CD4-positive, alpha-beta T cell treated with Interleukin-2 at 100 ng/mL for 4 hours (primary cell): ENCODE results near the gene BCAP31.
A peak's percentile ranks its signal among the peaks of the same experiment; 100 is the strongest.
"Not testable (repeated sequence)": the region's sequence is repeated elsewhere in the genome, so short reads cannot be mapped to it uniquely, and the experiment has no call there.

ENCODE experiments used
- DNase-seq: peaks from one replicate; pipeline ENCODE4 v3.0.0-alpha.2; 2020; ENCODE audit warnings: low spot score

Gene BCAP31

DNA sequence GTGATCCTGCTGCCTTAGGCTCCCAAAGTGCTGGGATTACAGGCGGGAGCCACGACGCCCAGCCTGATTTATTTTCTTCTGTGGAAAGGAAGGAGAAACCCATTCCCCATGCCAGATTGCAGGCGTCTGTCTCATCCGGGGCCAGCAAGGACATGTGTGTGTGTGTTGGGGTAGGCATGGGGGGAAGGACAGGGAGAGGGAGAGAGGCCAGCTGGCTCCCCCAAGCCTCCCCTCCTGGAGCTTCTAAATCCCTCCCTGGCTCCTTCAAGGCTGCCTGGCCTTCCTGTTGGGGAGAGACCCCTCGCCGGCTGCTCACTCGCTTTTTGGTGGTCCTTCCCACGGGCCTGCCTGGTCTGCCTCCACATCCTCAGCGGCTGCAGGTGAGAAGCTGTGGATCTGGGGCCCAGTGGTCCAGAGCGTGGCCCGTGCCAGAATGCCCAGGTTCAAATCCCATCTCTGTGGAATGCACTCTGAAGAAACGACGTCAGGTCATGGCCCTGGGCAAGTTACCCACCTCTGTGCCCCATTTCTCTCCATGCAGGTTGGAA lies 38.5 kb upstream of the BCAP31 start:
- no peak for DNase-seq

DNA sequence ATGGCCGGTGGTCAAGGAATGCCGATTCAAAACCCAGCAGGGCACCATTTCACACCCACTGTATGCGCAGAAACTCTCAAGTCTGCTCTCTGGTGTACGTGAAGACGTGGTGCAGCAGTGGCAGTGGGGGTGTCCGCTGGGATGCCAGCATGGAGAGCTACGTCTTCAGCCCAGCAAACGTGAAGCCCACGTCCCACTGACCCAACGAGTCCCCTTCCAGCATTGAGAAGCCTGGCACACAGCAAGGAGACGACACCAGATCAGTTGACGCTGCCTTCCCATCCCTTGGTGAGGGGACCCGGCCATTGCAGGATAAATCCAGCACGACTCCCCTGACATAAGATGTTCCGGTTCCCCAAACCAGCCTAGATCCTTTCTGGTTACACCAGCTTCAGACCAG lies 37.7 kb upstream of the BCAP31 start:
- no peak for DNase-seq

DNA sequence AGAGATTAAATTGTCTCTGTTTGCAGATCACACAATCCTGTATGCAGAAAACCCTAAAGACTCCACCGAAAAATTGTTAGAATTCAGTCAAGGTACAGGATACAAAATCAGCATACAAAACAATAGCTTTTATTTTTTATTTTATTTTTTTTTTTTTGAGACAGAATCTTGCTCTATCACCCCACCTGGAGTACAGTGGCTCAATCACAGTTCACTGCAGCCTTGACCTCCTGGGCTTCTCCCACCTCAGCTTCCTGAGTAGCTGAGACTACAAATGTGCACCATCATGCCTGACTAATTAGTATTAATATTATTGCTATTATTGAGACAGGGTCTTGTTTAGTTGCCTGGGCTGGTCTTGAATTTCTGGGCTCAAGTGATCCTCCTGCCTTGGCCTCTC lies 30.9 kb upstream of the BCAP31 start:
- DNase-seq, result no peak

DNA sequence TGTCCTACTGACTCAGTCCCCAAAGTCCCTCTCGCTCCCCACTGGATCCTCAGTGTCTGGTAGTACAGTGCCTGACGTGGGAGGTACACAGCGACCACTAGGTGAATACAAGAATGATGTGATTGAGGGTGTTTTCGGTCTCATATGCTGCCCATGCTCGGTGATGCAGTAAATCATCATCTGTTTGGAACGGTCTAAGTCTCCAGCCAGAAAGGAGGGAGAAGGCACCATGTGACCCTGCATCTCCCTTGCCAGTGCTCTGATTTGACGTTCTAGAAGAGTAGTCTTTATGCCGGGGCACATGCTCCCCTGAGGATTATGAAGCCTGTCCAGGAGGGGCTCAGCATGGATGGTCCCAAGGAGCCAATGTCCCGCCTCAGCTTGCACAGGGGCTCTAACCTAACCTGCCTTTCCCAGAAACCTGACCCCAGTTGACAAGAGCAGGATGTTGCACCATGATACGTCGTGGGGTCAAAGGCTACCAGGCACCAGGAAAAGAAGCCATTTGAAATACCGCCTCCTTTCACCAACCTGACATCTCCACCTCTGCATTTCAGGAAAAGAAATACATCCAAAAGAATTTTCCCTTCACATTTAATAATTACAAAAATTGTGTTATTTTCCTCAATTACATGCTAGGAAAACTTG lies 26.1 kb upstream of the BCAP31 start:
- no peak for DNase-seq

DNA sequence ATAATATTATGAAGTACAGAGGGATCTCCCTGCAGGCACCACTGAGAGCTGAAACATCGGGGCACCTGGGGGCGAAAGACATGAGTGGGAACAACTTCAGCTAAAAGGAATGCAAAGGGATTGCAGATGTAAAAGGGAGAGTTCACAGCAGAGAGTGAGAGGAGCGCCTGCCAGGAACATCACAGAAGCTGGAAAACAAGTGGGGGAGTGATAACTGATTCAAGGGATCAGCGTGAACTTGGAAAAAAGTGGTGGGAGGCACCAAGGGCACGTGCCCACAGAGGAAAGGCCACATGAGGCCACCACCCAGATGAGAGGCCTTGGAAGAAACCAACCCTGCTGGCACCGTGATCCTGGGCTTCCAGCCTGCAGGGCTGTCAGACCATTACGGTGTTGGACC lies 24.8 kb upstream of the BCAP31 start:
- DNase-seq, result not testable (repeated sequence)

DNA sequence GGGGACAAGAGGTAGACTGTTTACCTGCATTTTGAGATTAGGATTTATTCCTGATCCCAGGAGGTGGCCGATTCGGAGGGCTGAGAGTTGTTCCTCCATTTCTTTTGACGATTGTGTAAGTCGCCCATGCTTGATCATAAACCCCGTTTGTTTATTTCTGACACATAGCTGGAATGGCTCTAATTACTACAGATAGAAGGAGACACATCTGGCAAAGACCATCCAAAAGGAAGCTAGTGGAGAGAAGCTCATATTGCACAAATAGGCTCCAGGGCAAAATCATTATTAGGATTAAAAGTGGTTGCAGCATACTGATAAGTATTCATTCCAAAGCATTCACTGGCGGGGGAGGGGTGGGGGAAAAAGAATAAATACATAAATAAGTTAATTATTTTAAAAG lies 22.8 kb upstream of the BCAP31 start:
- DNase-seq, result not testable (repeated sequence)

DNA sequence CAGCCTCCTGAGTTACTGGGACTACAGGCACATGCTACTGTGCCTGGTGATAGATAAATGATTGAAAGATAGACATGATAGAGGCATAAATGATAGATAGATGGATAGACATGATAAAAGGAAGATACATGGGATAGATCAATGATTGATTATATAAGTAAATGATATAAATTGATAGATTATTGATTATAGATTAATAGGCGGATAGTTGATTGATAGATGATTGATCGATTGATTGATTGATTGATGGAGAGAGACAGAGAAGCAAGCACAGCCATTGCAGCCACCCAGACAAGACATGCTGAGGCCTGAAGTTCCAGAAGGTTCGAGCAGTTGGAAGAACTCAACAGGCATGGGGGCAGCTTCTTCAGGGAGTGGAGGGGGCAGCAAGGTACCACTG lies 22.2 kb upstream of the BCAP31 start:
- DNase-seq, result no peak

DNA sequence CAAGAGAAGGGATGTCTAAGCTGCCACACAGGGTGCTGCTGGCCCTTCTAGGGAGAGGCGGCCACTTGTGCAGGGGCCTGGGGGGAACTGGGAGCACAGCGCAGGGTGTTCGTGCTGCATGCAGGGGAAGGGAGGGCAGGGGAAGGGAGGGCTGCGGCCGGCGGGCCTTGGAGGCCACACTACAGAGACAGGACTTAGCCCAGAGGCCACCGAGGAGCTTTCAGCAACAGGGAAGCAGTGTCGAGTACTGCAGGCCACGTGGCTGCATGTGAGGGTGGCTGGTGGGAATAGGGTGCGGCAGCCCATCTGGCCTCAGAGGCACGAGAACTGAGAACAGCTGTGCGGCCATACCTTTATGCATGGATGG lies 20.9 kb upstream of the BCAP31 start:
- not testable (repeated sequence) for DNase-seq

DNA sequence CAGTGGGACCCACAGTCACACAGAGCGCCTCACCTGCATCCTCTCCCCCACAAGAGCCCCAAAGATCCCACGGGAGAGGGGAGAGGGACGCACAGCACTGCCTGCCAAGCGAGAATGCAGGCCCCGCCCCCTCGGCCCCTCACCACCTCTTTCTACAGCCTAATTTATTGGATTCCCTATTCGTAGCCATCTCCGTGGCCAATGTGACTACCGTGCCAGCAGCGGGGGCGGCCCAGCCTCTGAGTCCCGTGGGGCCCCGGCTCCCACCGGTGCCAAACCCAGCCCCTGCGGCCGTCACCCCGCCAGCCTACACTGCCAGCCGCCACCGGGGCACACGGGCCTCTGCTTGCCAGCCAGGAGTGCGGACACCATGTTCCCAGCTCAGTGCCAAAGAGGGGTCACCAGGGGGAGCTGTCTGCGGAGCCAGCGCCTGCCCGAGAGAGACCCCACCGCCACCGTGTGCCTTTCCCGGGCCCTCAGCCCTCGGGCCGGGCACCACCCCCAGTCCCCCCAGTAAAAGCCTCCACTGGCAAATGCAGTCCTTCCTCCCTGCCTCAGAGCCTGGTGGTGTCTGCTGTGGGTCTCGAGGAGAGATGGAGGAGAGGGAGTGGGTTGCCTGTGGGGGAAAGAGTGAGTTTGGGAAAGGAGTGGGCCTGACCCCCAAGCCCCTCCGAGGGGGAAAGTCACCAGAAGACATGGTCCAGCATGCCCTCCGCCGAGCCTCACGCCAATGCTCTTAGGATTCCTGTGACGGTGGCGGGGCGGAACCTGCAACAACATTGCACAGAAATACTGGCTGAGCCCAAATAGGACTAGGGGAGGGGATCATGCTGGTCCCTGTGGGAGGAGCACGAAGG lies 20.3 kb upstream of the BCAP31 start:
- DNase-seq, result no peak

DNA sequence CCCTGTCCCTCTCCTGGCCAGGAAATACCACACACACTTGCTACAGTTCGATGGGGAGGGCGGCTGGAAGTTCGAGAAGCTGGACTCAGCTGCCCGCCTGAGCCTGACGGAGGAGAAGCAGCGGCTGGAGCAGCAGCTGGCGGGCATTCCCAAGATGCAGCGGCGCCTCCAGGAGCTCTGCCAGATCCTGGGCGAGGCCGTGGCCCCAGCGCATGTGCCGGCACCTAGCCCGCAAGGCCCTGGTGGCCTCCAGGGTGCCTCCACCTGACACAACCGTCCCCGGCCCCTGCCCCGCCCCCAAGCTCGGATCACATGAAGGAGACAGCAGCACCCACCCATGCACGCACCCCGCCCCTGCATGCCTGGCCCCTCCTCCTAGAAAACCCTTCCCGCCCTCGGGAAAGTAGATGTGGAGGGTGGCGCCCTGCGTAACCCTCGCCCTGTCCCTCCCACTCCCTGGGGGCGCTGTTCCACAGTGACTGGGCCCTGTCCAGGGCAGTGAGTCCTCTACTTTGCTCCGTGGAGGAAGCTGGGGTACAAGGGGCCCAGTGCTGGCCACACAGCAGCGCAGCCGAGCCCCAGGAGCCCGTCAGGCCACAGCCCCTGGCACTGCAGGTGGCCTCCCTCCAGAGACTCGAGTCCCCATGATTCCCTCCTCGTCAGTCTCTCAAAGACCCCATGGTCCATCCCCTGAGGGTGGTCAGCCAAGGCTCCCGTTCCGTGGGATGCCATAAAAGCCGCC lies 19.5 kb upstream of the BCAP31 start:
- DNase-seq, result not testable (repeated sequence)

DNA sequence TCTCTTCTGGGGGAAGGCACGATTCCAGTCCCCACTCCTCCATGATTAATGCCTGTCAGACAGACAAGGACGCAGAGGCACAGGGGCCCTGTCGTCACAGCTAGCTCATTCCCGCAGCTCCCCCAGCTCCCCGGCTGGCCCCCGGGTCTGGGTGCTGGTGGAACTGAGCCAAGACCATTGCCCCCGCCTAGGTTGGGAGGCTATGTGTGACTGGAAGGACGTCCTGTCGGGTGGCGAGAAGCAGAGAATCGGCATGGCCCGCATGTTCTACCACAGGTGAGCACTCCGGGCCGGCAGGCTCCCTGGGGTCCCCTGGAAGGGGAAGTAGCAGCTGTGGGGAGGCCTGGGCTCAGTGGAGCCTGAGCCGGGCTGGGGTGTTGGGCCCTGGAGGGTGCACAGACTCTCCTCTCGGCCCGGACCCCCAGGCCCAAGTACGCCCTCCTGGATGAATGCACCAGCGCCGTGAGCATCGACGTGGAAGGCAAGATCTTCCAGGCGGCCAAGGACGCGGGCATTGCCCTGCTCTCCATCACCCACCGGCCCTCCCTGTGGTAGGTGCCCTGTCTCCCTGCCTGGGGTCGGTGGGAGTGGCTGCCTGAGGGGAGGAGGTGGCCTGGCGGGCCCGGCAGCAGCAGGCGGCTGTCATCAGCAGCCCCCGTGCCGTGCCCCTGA lies 18.7 kb upstream of the BCAP31 start:
- not testable (repeated sequence) for DNase-seq

DNA sequence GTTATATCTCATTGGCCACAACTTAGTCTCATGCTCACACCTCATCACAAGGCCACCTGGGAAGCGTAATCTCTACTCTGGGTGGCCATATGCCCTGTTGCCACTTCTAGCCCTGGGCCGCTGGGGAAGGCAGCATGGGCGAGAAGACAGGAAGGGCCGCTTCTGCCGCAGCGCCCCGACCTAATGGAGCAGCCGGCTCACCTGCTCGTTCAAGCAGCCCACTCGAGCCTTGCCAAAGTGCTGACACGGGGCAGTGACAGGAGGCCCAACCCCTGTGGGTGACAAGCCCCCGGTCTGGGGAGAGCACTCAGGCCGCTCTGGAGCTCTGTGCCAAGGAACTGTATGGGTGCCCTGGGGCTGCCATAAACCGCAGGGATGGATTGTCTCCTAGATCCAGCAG lies 17.9 kb upstream of the BCAP31 start:
- DNase-seq, result not testable (repeated sequence)

DNA sequence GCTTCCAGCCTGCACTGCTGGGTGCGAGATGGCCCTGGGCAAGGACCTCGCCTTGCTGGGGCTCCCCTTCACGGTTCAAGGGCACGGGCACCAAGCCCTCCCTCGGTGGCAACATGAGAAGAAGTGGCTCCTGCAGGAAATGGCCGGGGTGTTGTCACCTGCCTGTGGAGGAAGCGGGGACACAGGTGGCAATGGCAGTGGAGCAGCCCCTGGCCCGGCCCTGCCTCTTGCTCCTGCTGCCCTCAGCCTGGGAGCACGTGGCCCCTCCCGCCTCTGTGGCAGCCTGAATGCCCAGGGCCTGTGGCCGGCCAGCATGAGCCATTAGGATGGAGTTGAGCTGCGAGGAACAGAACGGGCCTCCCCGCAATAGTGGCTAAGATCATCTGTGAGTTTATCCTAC lies 17.3 kb upstream of the BCAP31 start:
- DNase-seq, result no peak

DNA sequence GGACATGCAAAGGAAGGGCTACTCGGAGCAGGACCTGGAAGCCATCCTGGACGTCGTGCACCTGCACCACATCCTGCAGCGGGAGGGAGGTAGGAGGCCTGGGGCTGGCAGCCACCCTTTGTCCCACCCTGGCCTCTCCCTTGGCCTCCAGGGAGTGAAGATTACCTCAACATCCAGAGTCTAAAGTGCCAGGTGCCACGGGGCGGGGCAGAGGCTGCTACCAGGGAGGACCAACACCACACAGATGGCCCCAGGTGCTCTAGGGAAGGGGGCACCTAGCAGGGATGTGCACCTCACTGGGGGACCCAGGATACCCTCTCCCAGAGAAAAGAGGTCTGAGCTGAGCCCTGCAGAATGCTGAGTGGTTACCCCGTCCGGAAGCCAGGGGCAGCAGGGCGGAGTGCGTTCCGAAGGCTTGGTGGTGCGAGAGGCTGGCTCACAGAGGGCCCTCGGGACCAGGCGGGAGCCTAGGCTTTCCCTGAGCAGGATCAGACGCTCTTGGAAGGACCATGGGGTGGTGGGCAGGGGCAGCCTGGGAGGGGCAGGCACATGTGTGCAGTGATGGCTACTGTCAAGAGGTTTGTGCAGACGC lies 16.5 kb upstream of the BCAP31 start:
- DNase-seq, result no peak

DNA sequence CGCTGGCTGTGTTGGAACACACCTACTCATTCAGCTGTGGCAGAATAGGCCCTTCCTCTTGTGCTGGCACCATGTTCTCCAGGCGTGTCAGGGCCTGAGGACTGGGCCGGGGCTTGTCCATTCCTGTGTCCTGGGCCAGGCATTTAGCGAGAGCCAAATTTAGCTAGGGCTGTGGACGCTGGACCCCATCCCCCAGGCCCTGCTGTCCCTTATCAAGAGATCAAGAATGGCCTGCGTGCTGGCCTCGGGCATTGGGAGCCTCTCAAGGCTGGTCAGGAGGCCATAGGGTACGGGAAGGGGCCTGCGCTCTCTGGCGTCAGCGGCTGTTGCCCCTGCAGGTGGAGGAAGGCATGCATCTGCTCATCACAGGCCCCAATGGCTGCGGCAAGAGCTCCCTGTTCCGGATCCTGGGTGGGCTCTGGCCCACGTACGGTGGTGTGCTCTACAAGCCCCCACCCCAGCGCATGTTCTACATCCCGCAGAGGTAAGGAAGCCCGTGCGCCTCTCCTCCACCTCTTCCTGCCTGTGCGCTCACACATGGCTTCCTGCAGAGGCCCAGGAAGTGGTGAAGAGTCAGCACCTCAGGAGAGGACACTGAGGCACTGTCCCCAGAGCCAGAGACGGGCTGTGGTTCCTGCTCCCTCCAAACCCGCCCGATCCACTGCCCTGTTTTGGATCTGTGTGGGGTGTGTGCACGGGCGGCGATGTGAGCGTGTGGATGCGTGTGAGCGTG lies 15.7 kb upstream of the BCAP31 start:
- no peak for DNase-seq

DNA sequence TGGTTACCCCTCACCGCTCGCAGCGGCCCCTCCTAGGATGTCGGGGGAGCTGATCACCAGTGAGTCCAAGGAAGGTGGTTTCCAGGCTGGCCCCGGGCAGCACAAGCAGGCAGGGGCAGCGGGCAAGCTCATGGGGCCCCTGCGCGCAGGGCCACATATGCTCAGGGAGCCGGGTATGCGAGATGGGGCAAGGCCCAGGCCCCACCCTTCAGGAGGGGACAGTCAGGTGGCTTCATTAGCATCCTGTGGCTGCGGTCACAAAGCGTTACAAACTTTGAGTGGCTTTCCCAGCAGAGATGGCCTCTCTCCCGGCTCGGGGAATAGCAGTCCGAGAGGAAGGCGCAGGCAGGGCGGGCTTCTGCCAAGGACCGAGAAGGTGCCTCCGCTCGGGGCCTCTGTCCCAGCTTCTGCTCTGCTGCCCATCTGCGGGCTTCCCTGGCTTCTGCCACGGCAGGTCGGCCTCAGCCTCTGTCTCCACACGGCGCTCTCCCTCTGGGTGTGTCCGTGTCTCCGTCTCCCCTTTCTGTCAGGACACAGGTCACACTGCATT lies 13.9 kb upstream of the BCAP31 start:
- DNase-seq, result no peak

DNA sequence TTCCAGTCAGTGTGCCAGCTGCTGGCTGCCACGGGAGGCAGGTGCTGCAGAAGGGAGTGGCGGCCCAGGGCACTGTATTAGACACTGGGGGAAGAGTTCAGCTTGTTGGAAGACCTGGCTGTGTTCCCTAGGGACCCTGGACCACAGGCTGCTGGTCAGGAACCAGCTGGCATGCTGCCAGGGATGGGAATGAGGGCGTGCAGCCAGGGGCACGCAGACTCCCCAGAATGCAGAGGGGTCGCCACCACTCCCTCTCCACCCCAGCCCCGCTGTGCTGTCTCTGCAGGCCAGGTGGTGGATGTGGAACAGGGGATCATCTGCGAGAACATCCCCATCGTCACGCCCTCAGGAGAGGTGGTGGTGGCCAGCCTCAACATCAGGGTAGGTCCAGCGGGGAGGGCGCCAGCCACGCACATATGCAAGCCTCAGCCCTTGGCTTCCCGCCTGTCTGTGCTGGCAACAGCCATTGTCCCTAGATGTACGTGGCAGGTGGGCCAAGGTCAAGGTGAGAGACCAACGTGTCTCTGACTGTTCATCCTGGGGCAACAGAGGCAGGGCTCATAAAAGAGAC lies 12.8 kb upstream of the BCAP31 start:
- DNase-seq, result no peak

DNA sequence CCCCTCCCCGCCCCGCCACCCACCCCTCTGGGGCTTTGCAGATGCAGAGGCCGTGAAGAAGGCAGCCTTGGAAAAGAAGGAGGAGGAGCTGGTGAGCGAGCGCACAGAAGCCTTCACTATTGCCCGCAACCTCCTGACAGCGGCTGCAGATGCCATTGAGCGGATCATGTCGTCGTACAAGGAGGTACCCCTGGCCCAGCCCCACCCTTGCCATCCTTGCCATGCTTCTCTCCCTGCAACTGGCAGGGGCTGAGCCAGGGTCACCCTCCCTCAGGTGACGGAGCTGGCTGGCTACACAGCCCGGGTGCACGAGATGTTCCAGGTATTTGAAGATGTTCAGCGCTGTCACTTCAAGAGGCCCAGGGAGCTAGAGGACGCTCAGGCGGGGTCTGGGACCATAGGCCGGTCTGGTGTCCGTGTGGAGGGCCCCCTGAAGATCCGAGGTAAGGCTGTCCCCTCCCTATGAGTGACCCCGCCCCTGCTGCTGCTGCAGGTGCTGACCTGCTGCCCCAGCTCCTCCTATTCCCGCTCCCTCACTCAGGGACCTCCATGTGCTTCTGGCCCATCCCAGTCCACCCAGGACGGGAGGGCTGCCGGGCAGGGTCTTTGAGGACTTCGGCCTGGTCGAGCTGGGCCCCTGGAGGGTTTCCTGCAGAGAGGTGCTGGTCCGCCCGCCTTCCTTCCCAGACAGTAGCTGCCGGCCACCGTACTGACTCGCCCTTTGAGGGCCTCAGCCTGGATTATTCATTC lies 12.1 kb upstream of the BCAP31 start:
- DNase-seq, result no peak

DNA sequence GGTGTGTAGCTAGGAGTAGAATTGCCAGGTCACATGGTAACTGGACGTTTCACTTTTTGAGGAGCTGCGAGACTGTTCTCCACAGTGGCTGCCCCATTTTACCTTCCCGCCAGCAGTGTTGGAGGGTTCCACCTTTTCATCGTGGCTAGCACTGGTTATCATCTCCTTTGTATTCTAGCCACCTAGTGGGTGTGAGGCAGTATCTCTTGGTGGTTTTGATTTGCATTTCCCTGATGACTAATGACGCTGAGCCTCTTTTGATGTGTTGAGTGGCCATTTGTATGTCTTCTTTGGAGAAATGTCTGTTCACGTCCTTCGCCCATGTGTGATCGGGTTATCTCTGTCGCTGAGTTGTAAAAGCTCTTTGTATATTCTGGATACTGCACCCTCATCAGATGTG lies 11.1 kb upstream of the BCAP31 start:
- peak; percentile 47 for DNase-seq

DNA sequence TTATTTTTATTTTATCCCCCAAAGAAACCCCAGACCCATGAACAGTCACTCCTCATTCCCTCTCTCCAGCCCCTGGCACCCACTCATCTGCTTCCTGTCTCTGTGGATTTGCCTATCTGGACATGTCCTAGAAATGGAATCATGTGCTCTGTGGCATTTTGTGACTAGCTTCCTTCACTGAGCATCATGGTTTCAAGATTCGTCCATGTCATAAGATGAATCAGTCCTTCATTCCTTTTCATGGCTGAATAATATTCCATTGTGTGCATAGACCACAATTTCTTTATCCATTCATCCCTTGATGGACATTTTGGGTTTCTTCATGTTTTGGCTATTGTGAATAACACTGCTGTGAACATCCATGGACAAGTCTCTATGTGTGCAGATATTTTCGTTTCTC lies 10.7 kb upstream of the BCAP31 start:
- no peak for DNase-seq
